ENCODE results near the gene SLBP. TPM values are rescaled to one million over a fixed set of nuclear protein-coding genes. Genes with fewer than 3 reads are reported as not detected.

SLBP gene
- total and polyA plus RNA-seq, 10 of the 15 experiments (the other 5 are each of a cell fraction or from before 2014, with no cell fraction given) = 94.4 to 278 (median 158) TPM

DNA sequence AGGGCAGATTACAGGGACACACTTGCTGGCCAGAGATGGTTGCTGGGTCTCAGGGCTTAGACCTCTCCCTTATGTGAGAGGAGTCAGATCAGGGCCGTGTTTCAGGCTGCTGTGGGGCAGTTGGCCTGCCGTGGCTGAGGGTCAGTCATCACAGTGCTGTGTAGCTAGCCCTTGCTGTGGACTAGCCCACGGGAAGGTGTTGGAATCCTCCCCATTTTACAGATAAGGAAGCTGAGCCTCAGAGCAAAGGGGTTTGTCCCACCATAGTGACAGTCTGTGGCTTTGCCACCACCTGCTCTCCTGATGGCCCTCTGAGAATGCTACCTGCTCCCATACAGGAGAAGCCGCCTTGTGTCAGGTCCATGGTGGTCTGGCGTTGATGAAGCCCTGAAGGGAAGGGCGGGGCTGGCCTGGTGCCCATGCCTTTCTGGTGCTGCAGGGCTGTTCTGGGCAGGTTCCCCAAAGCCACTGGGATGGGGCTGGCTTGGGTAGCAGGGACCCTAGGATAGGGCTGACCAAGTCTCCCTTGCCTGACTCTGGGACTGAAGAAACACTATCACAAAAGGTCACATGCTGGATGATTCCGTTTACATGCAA, 25.6 kb downstream of the SLBP start:
- Histone ChIP-seq H3K9me3 (replicated peaks; ENCODE audit: control insufficient read depth, insufficient read depth, low read length) (no peaks in the 10 kb centered on the region), H3K4me2 (ENCODE audit: control insufficient read depth, insufficient read depth) (no peak overlapping the region), H2AFZ (ENCODE audit: control insufficient read depth, low read depth, low read length) (no peak overlapping the region), H4K20me1 (ENCODE audit: control insufficient read depth, insufficient read depth) (no peaks in the 10 kb centered on the region), H3K79me2 (ENCODE audit: control insufficient read depth, insufficient read depth, low read length) (no peaks in the 10 kb centered on the region), H3K27me3 (replicated peaks in 1 of 2; ENCODE audit: control insufficient read depth in 2 of 2, insufficient read depth in 2 of 2, low read length in 1 of 2) (no peaks in the 10 kb centered on the region), H3K9ac (ENCODE audit: control insufficient read depth, insufficient read depth, low read length) (no peak overlapping the region), H3K36me3 (ENCODE audit: control insufficient read depth in 2 of 2, insufficient read depth in 2 of 2, low read length in 1 of 2) (peaks cover 5 to 11% of the 10 kb centered on the region in 2 experiments; a peak in 3 of 4 replicates), H3K27ac (ENCODE audit: control insufficient read depth, insufficient read depth) (no peak overlapping the region), H3K4me3 (no peak overlapping the region), H3K4me1 (ENCODE audit: control insufficient read depth, insufficient read depth, low read length) (peaks cover 11% of the 10 kb centered on the region)
- SMC1A ChIA-PET (ENCODE audit: uncharacterized antibody, unreplicated experiment) = no interaction called here
- CTCF ChIA-PET = no interaction called here
- intact Hi-C loops (cut with micrococcal nuclease; ENCODE audit: unreplicated experiment) = no loop called here
- in situ Hi-C loops (cut with MboI) = no loop called here
- DNase-seq (ENCODE audit: low read depth, low spot score) (no peak), FAIRE-seq (no peak), ATAC-seq (no peak)
- 67% methylated on average over 7 of the region's 7 CpGs for WGBS (ENCODE audit: insufficient coverage, insufficient replicate concordance, low lambda C conversion rate, missing lambda C conversion rate)
- TF ChIP-seq SIN3A (IDR thresholded peaks at IDR 0.05; ENCODE audit: low read depth, low read length) (no peak), ZNF622 (IDR thresholded peaks at IDR 0.05) (no peak), SP1 (IDR thresholded peaks at IDR 0.05; ENCODE audit: low read depth, low read length) (no peak), NR2F1 (conservative IDR thresholded peaks at IDR 0.05) (no peak), CHD2 (IDR thresholded peaks at IDR 0.05; ENCODE audit: borderline replicate concordance, low read depth, low read length) (no peak), TCF12 (IDR thresholded peaks at IDR 0.05; ENCODE audit: low read depth, low read length) (no peak)
- RAD21 ChIA-PET (ENCODE audit: unreplicated experiment) = no interaction called here
- no TSS peak for BruUV-seq (replicated peaks)
- POLR2A ChIA-PET = no interaction called here

DNA sequence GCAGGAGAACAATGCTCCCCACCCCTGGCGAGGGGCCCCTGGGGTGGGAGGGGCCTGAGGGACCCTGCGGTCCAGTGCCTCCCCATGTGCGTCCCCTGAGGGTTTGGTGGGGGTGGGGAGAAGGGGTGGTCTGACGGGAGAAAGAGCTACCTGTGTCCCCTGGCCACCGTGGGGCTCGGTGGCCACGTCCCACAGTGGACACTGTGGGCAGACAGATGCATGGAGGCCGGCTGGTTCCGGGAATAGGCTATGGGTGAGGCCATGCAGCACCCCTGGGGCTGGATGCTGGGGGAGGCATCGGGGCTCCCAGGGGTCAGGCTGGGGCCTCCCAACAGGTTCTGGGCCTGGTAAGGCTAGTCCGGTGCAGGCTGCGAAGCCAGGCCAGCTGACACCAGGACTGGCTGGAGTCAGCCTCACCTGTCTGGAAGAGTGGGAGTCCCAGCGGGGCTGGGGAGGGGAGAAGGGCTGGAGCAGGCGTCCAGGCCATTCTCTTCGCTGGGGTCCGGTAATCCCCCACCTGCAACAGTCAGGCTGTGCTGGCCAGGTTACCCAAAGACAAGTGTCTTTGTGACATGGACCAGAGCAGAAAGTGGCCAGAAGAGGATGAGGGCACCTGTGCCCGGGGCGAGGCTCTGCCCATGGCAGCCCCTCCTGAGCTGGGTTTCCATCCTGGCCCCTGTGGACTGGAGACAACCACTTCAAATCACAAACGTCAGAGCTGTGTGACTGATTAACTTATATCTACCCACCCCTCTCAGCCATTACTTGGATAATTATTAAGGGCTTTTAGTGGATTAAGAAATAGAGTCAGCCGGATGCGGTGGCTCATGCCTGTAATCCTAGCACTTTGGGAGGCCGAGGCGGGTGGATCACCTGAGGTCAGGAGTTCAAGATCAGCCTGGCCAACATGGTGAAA, 26.6 kb downstream of the SLBP start:
- CTCF ChIA-PET = no interaction called here
- intact Hi-C loops (cut with micrococcal nuclease; ENCODE audit: unreplicated experiment) (loop anchor here (2.0 kb wide), 1 partner anchor 27 kb away; the partner anchor contains the start of gene SLBP), in situ Hi-C loops (cut with MboI) (no loop called here)
- H3K4me3 ChIP-seq = peak overlapping the region; percentile 65
- no peak overlapping the region for H2AFZ ChIP-seq (ENCODE audit: control insufficient read depth, low read depth, low read length)
- 93% methylated on average over 20 of the region's 23 CpGs for WGBS (ENCODE audit: insufficient coverage, insufficient replicate concordance, low lambda C conversion rate, missing lambda C conversion rate)
- no peak for DNase-seq (ENCODE audit: low read depth, low spot score)
- SMC1A ChIA-PET (ENCODE audit: uncharacterized antibody, unreplicated experiment) = no interaction called here
- H3K36me3 ChIP-seq (ENCODE audit: control insufficient read depth in 2 of 2, insufficient read depth in 2 of 2, low read length in 1 of 2) = peaks cover under 1 to 2% of the 10 kb centered on the region in 2 experiments; a peak in 2 of 4 replicates
- RAD21 ChIA-PET (ENCODE audit: unreplicated experiment) = no interaction called here
- ATAC-seq = no peak
- no peaks in the 10 kb centered on the region for H4K20me1 ChIP-seq (ENCODE audit: control insufficient read depth, insufficient read depth)
- no peak overlapping the region for H3K27ac ChIP-seq (ENCODE audit: control insufficient read depth, insufficient read depth)
- no peak overlapping the region for H3K9ac ChIP-seq (ENCODE audit: control insufficient read depth, insufficient read depth, low read length)
- H3K9me3 ChIP-seq (replicated peaks; ENCODE audit: control insufficient read depth, insufficient read depth, low read length) = no peaks in the 10 kb centered on the region
- FAIRE-seq = no peak
- TF ChIP-seq CHD2 (IDR thresholded peaks at IDR 0.05; ENCODE audit: borderline replicate concordance, low read depth, low read length) = no peak
- TF ChIP-seq POLR2A (IDR thresholded peaks at IDR 0.05; ENCODE audit: low read depth, low read length) = 0 out of 2 replicates have a peak, but pooled peaks have one; percentile 11
- BruUV-seq (replicated peaks) = no TSS peak
- no peaks in the 10 kb centered on the region for H3K79me2 ChIP-seq (ENCODE audit: control insufficient read depth, insufficient read depth, low read length)
- H3K27me3 ChIP-seq (replicated peaks in 1 of 2; ENCODE audit: control insufficient read depth in 2 of 2, insufficient read depth in 2 of 2, low read length in 1 of 2) = no peaks in the 10 kb centered on the region
- POLR2A ChIA-PET = no interaction called here
- peaks cover 11% of the 10 kb centered on the region for H3K4me1 ChIP-seq (ENCODE audit: control insufficient read depth, insufficient read depth, low read length)
- peak overlapping the region; percentile 97 for H3K4me2 ChIP-seq (ENCODE audit: control insufficient read depth, insufficient read depth)

All from GM12878 (cell line).